Psoas muscle (tissue), 8 donors: ENCODE data around the gene CHD2. TPM values are rescaled to one million over a fixed set of nuclear protein-coding genes. Genes with fewer than 3 reads are reported as not detected.

Source experiments
- ATAC-seq, 4 donors: fragments of 200-7000 bp; cut with Tn5 transposase; one replicate each; pipeline ENCODE4 v1.9.1; 2020; ENCODE audit warnings: moderate library complexity in 3 of 4, mild to moderate bottlenecking in 2 of 4
- DNase-seq, 2 donors: peaks; one replicate each; pipeline ENCODE4 v3.0.0-alpha.2; 2020
- H3K27ac ChIP-seq: fragments of 200-600 bp; one replicate; pipeline ENCODE4 v1.8.0; 2022
- H3K27me3 ChIP-seq, 3 donors: fragments of 200-600 bp in 1 of 3; one replicate each; pipeline versions ENCODE4 v1.6.1 to v1.8.0; 2013 to 2022; ENCODE audit warnings: low read length in 2 of 3, mild to moderate bottlenecking in 2 of 3, moderate library complexity in 1 of 3; ENCODE audit not compliant: insufficient read depth in 3 of 3
- H3K36me3 ChIP-seq, 2 donors: fragments of 200-600 bp in 1 of 2; one replicate each; pipeline versions ENCODE4 v1.6.1 to v1.8.0; 2013 to 2022; ENCODE audit warnings: low read depth in 1 of 2, mild to moderate bottlenecking in 1 of 2, moderate library complexity in 1 of 2; ENCODE audit not compliant: insufficient read depth in 1 of 2
- H3K4me1 ChIP-seq: fragments of 200-600 bp; one replicate; pipeline ENCODE4 v1.8.0; 2022
- H3K4me3 ChIP-seq: fragments of 200-600 bp; one replicate; pipeline ENCODE4 v1.8.0; 2022; ENCODE audit warnings: mild to moderate bottlenecking
- H3K9me3 ChIP-seq: fragments of 200-600 bp; one replicate; pipeline ENCODE4 v1.8.0; 2022
- WGBS, 3 donors: extraction: QIAGEN DNeasy Blood & Tissue Kit; methylation state at CpG; one replicate each; pipeline versions ENCODE4 v1.1.6 to v1.1.7; 2013; 5-methylcytosine and 5-hydroxymethylcytosine counted together
- intact Hi-C, 2 donors: fragments of 100-400 bp; cut with DNase I; formaldehyde crosslinking; loops; one replicate each; pipeline versions ENCODE4 v1.11.0 to v1.14.2; 2022
- polyA plus RNA-seq, 3 donors: library from polyadenylated mRNA; stranded (reverse); fragments of 200-250 nt; gene quantifications; one replicate each; pipeline ENCODE4 v1.2.3, GENCODE V29; 2013
- total RNA-seq, 4 donors: library from RNA; stranded (reverse); fragmentation: NEBNext Ultra II Directional in 2 of 4; extraction: Animal tissue kit (Norgen Biotek cat#: 25700) in 2 of 4; gene quantifications; one replicate each; pipeline versions ENCODE4 v1.2.1 to v1.2.4, GENCODE V29; 2021 to 2023
- TF ChIP-seq, protein P1 (sequence below): fragments of 200-600 bp; IDR thresholded peaks from one replicate; pipeline ENCODE4 v1.8.0; 2022; ENCODE audit warnings: antibody characterized with exemption
- donor health status: healthy with polysubstance abuse.
- donor health status: DM: no; HTN: no; CAD: no; lungs with moderate emphysema.
- donor health status: Bipolar disorder and iron deficiency.
- donor health status: healthy.
- donor health status: DM: yes; HTN: yes; CAD: no.
- donor health status: DM: no; HTN: no; CAD: no.
- donor health status: DM: no; HTN: no; CAD: no.
- donor health status: DM: yes; HTN: yes; CAD: no.

The CHD2 gene
- total and polyA plus RNA-seq, 7 donors, result 11.1 to 53.0 (median 40.9) TPM

DNA sequence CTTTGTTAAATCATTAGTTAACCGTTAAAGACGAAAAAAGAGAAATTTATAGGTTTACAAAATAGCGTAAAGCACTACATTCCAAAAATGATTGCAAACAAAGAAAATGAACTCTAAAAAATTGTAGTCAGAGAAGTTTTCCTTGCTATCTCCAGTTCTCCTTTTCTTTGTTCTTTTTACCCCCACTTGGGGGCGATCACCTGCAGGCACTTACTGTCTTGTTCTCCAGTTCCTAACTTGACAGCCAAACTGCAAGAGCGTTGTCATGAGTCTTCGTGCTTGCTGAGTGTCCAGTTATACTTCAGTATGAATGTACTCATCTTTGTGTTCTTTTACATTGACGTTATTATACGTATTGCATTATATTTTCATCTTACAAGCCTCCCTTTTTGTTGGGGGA, 54.5 kb downstream of the CHD2 start:
- TF ChIP-seq, protein P1, sequence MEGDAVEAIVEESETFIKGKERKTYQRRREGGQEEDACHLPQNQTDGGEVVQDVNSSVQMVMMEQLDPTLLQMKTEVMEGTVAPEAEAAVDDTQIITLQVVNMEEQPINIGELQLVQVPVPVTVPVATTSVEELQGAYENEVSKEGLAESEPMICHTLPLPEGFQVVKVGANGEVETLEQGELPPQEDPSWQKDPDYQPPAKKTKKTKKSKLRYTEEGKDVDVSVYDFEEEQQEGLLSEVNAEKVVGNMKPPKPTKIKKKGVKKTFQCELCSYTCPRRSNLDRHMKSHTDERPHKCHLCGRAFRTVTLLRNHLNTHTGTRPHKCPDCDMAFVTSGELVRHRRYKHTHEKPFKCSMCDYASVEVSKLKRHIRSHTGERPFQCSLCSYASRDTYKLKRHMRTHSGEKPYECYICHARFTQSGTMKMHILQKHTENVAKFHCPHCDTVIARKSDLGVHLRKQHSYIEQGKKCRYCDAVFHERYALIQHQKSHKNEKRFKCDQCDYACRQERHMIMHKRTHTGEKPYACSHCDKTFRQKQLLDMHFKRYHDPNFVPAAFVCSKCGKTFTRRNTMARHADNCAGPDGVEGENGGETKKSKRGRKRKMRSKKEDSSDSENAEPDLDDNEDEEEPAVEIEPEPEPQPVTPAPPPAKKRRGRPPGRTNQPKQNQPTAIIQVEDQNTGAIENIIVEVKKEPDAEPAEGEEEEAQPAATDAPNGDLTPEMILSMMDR, result peak; percentile 34
- Histone ChIP-seq H3K27me3 (no peaks in the 10 kb centered on the region), H3K27ac (no peak overlapping the region), H3K4me3 (no peak overlapping the region), H3K4me1 (peaks cover 22% of the 10 kb centered on the region), H3K9me3 (peaks cover 4% of the 10 kb centered on the region), H3K36me3 (peaks cover 10 to 97% of the 10 kb centered on the region in 2 donors)
- ATAC-seq (peak in 3 of 4 donors; percentile 48 to 74 (median 61)), DNase-seq (no peak)
- WGBS, 3 donors, result 70 to 83% (median 80%) methylated on average over 8 of the region's 8 CpGs
- intact Hi-C loops, result loop anchor here in 1 of 2 donors (10.0 kb wide), 1 partner anchor 60 kb away; no protein-coding TSS in a partner anchor

GRCh38 chr15:92955706-92956105, 55.6 kb downstream of the CHD2 start:
- WGBS, 3 donors, result 94 to 97% (median 95%) methylated on average over 2 of the region's 2 CpGs
- peaks cover 22% of the 10 kb centered on the region for H3K4me1 ChIP-seq
- ATAC-seq (no peak), DNase-seq (no peak)
- H3K9me3 ChIP-seq, result no peaks in the 10 kb centered on the region
- H3K27ac ChIP-seq, result no peak overlapping the region
- intact Hi-C loops, result loop anchor here in 1 of 2 donors (10.0 kb wide), 1 partner anchor 59 kb away; no protein-coding TSS in a partner anchor
- peaks cover 8 to 97% of the 10 kb centered on the region in 2 donors for H3K36me3 ChIP-seq
- TF ChIP-seq, protein P1, result no peak
- H3K27me3 ChIP-seq, result no peaks in the 10 kb centered on the region
- no peak overlapping the region for H3K4me3 ChIP-seq

DNA sequence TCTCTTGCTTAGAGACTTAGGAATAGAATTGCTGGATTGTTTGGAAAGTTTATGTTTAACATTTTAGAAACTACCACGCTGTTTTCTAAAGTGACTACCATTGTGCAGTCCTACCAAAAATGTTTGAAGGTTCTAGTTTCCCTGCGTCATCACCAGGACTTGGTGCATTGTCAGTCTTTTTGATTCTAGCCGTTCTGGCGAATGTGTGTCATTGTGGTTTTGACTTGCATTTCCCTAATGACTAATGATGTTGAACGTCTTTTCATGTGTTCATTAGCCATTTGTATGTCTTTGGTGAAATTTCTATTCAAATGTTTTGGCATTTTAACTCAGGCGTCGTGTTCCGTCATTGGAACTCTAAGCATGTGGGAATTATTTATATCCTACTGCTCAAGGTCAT, 58.0 kb downstream of the CHD2 start:
- Histone ChIP-seq H3K36me3 (peaks cover 3 to 100% of the 10 kb centered on the region in 2 donors), H3K27ac (peak overlapping the region; percentile 17), H3K4me3 (no peak overlapping the region), H3K27me3 (no peaks in the 10 kb centered on the region), H3K9me3 (no peaks in the 10 kb centered on the region), H3K4me1 (peaks cover 11% of the 10 kb centered on the region)
- TF ChIP-seq, protein P1, result no peak
- ATAC-seq, result peak in 1 of 4 donors; percentile 43
- no peak for DNase-seq
- 47 to 64% (median 52%) methylated on average over 8 of the region's 8 CpGs for WGBS, 3 donors
- intact Hi-C loops, result loop anchor here in 1 of 2 donors (10.0 kb wide), 1 partner anchor 57 kb away; no protein-coding TSS in a partner anchor

DNA sequence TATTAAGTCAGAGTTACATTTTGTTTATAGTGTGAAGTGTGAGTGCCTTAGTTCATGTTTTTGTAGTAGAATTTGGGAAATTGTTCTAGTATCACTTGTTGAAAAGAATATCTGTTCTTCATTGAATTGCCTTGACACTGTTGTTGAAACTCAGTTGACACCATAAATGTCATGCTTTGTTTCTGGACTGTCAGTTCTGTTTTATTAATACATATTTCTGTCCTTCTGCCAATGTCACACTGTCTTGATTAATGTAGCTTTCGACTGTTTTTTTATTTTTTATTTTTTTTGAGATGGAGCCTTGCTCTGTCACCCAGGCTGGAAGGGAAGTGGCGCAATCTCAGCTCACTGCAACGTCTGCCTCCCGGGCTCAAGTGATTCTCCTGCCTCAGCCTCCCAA, 59.1 kb downstream of the CHD2 start:
- Histone ChIP-seq H3K4me1 (peaks cover 11% of the 10 kb centered on the region), H3K4me3 (no peak overlapping the region), H3K27ac (no peak overlapping the region), H3K9me3 (no peaks in the 10 kb centered on the region), H3K27me3 (no peaks in the 10 kb centered on the region), H3K36me3 (peaks cover 0 to 99% of the 10 kb centered on the region in 2 donors)
- TF ChIP-seq, protein P1, result no peak
- DNase-seq, result no peak
- peak in 1 of 4 donors; percentile 24 for ATAC-seq
- intact Hi-C loops, result loop anchor here in 1 of 2 donors (10.0 kb wide), 1 partner anchor 56 kb away; no protein-coding TSS in a partner anchor
- WGBS, 3 donors, result 72 to 85% (median 77%) methylated on average over 4 of the region's 4 CpGs
